ENCODE results near the gene ACOT8. TPM values are rescaled to one million over a fixed set of nuclear protein-coding genes. Genes with fewer than 3 reads are reported as not detected.
A peak's percentile ranks its signal among the peaks of the same experiment; 100 is the strongest.

ACOT8 gene
- total and polyA plus RNA-seq, 2 of the 4 experiments (the other 2 are of a cell fraction): 29.8 to 47.5 TPM

GRCh38 chr20:45833883-45834796 is 23.1 kb downstream of the ACOT8 start:
- WGBS, 2 experiments (ENCODE audit: extremely low coverage in 2 of 2, insufficient read length in 1 of 2): 9% methylated on average over 18 of the region's 71 CpGs; no CpG with 5 or more reads in 1 of the 2 experiments
- no TSS peak for BruUV-seq (replicated peaks)
- in situ Hi-C loops (cut with MboI; ENCODE audit: low sequenced_read_pairs): no loop called here
- Histone ChIP-seq H2BK5ac (ENCODE audit: low read depth, low read length, poor library complexity, severe bottlenecking) (peak overlapping the region; percentile 75), H4K91ac (ENCODE audit: insufficient read depth, low read depth, low read length) (peak overlapping the region; percentile 81), H3K23ac (ENCODE audit: low read depth, low read length) (peak overlapping the region; percentile 96; the same call in 1 of the 2 replicates), H4K20me1 (ENCODE audit: insufficient read depth, low read length) (no peaks in the 10 kb centered on the region), H3K79me1 (ENCODE audit: low read depth in 1 of 2, low read length in 2 of 2) (peaks cover 15 to 27% of the 10 kb centered on the region in 2 experiments), H3K14ac (replicated peaks; ENCODE audit: low read depth, low read length) (peak overlapping the region; percentile 79), H3K4ac (ENCODE audit: low read depth, low read length) (peak overlapping the region; percentile 93), H2AK5ac (ENCODE audit: low read depth, low read length) (peak overlapping the region; percentile 92), H3K36me3 (ENCODE audit: control insufficient read depth, insufficient read depth, low read length) (peaks cover 9% of the 10 kb centered on the region), H2BK120ac (ENCODE audit: low read depth, low read length) (peak overlapping the region; percentile 71; the same call in 1 of the 2 replicates), H3K9me1 (ENCODE audit: insufficient read depth, low read length) (peaks cover 17% of the 10 kb centered on the region), H3K27me3 (ENCODE audit: control insufficient read depth, insufficient read depth, low read length) (no peaks in the 10 kb centered on the region), H2BK20ac (ENCODE audit: low read depth, low read length) (0 out of 2 replicates have a peak overlapping the region, but pooled peaks have one; percentile 12), H3K4me2 (ENCODE audit: low read depth, low read length) (peak overlapping the region; percentile 98), H3K4me3 (ENCODE audit: insufficient read depth, low read depth, low read length) (peak overlapping the region; percentile 94), H3K56ac (ENCODE audit: extremely low read depth, insufficient read depth, low read length) (peak overlapping the region; percentile 72; the same call in 1 of the 2 replicates), H3K9ac (ENCODE audit: low read depth, low read length) (peak overlapping the region; percentile 94), H2AK9ac (replicated peaks; ENCODE audit: low read depth, low read length, poor library complexity) (peak overlapping the region; percentile 97), H3K27ac (ENCODE audit: insufficient read depth, low read length) (peak overlapping the region; percentile 81), H3K9me3 (ENCODE audit: control insufficient read depth, insufficient read depth, low read length) (no peaks in the 10 kb centered on the region), H4K8ac (ENCODE audit: low read depth in 2 of 2, low read length in 2 of 2) (peak overlapping the region; percentile 68 to 74; a peak in 3 of 4 replicates), H3K4me1 (ENCODE audit: control insufficient read depth, insufficient read depth, low read length) (peaks cover 18% of the 10 kb centered on the region), H2AFZ (replicated peaks; ENCODE audit: low read length, poor library complexity) (peak overlapping the region; percentile 97), H4K5ac (ENCODE audit: low read depth, low read length) (peak overlapping the region; percentile 86), H2BK15ac (ENCODE audit: low read depth, low read length) (peak overlapping the region; percentile 25; the same call in 1 of the 3 replicates), H3K18ac (ENCODE audit: low read depth, low read length) (peak overlapping the region; percentile 82)
- intact Hi-C loops (cut with micrococcal nuclease): loop anchor here (10.0 kb wide), 1 partner anchor 101 kb away; the partner anchor contains the start of gene PCIF1
- TF ChIP-seq FOS (IDR thresholded peaks at IDR 0.05; ENCODE audit: low read depth, low read length): no peak
- TF ChIP-seq CTCF (conservative IDR thresholded peaks at IDR 0.05; ENCODE audit: low read depth, low read length): no peak
- TF ChIP-seq, protein P1, sequence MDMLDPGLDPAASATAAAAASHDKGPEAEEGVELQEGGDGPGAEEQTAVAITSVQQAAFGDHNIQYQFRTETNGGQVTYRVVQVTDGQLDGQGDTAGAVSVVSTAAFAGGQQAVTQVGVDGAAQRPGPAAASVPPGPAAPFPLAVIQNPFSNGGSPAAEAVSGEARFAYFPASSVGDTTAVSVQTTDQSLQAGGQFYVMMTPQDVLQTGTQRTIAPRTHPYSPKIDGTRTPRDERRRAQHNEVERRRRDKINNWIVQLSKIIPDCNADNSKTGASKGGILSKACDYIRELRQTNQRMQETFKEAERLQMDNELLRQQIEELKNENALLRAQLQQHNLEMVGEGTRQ (IDR thresholded peaks at IDR 0.05; ENCODE audit: low read depth, low read length): no peak
- no peak for TF ChIP-seq SMC3 (IDR thresholded peaks at IDR 0.05; ENCODE audit: low read depth, low read length)
- no peak for TF ChIP-seq BHLHE40 (IDR thresholded peaks at IDR 0.05; ENCODE audit: low read depth, low read length)
- no peak for TF ChIP-seq RCOR1 (IDR thresholded peaks at IDR 0.05; ENCODE audit: insufficient replicate concordance, low read length)
- TF ChIP-seq CHD1 (IDR thresholded peaks at IDR 0.05; ENCODE audit: low read depth, low read length): no peak
- no peak for TF ChIP-seq MAFK (IDR thresholded peaks at IDR 0.05; ENCODE audit: low read depth, low read length)
- TF ChIP-seq MAZ (IDR thresholded peaks at IDR 0.05; ENCODE audit: borderline replicate concordance, low read depth, low read length): no peak
- TF ChIP-seq RFX5 (IDR thresholded peaks at IDR 0.05; ENCODE audit: low read depth, low read length): no peak
- TF ChIP-seq RAD21 (IDR thresholded peaks at IDR 0.05; ENCODE audit: low read length): no peak
- ChIA-PET POLR2A (ENCODE audit: unreplicated experiment) (interaction anchor here (0.6 kb wide), 2 partner anchors 13 to 107 kb away, joined by 3 read pairs; no protein-coding TSS in a partner anchor), CTCF (no interaction called here)
- ATAC-seq (ENCODE audit: low read depth) (peak; percentile 86), DNase-seq (peak; percentile 49)
- dilution Hi-C loops (cut with HindIII; ENCODE audit: low sequenced_read_pairs, unreplicated experiment): no loop called here

Data from IMR-90 (cell line).